Astrocyte (in vitro differentiated cells and primary cell): ENCODE measurements around the gene NTRK1. TPM values are rescaled to one million over a fixed set of nuclear protein-coding genes. Genes with fewer than 3 reads are reported as not detected.

Experiments
- DNase-seq: peaks from one replicate; pipeline ENCODE4 v3.0.0-alpha.2; 2010; ENCODE audit warnings: low read depth
- FAIRE-seq: peaks from 2 replicates; lab custom pipeline; 2011; peaks lifted over from hg19 to GRCh38; lab: Jason Lieb, UNC
- H2AFZ ChIP-seq: 2 replicates; pipeline ENCODE4 v1.6.0; 2012; ENCODE audit warnings: low read depth, low read length, inconsistent platforms
- H3K27ac ChIP-seq: 2 replicates; pipeline ENCODE4 v1.5.1; 2011; ENCODE audit warnings: low read depth, low read length, inconsistent platforms
- H3K27me3 ChIP-seq: 2 replicates; pipeline ENCODE4 v1.6.0; 2011; ENCODE audit warnings: low read length, inconsistent platforms; ENCODE audit not compliant: insufficient read depth
- H3K36me3 ChIP-seq: 2 replicates; pipeline ENCODE4 v1.5.1; 2011; ENCODE audit warnings: low read length, inconsistent platforms; ENCODE audit not compliant: insufficient read depth
- H3K4me1 ChIP-seq: 2 replicates; pipeline ENCODE4 v1.5.1; 2011; ENCODE audit warnings: low read length, inconsistent platforms; ENCODE audit not compliant: insufficient read depth
- H3K4me2 ChIP-seq: 2 replicates; pipeline ENCODE4 v1.6.0; 2012; ENCODE audit warnings: low read length, inconsistent platforms
- H3K4me3 ChIP-seq: 2 replicates; pipeline ENCODE4 v1.5.1; 2011; ENCODE audit warnings: low read depth, mild to moderate bottlenecking, low read length, inconsistent platforms; ENCODE audit not compliant: insufficient read depth
- H3K79me2 ChIP-seq: 2 replicates; pipeline ENCODE4 v1.6.0; 2012; ENCODE audit warnings: mild to moderate bottlenecking, low read length, inconsistent platforms; ENCODE audit not compliant: insufficient read depth
- H3K9ac ChIP-seq: 2 replicates; pipeline ENCODE4 v1.6.0; 2012; ENCODE audit warnings: mild to moderate bottlenecking, low read length, inconsistent platforms
- H3K9me3 ChIP-seq: 2 replicates; pipeline ENCODE4 v1.5.1; 2012; ENCODE audit warnings: low read depth, mild to moderate bottlenecking, low read length, inconsistent platforms; ENCODE audit not compliant: insufficient read depth
- H4K20me1 ChIP-seq: 2 replicates; pipeline ENCODE4 v1.6.0; 2012; ENCODE audit warnings: low read length, inconsistent platforms; ENCODE audit not compliant: insufficient read depth
- H3K27ac Mint-ChIP-seq: one replicate; pipeline ENCODE4 v1.8.0; 2021; ENCODE audit warnings: mild to moderate bottlenecking, mixed read lengths; ENCODE audit not compliant: unreplicated experiment
- H3K27me3 Mint-ChIP-seq: one replicate; pipeline ENCODE4 v1.8.0; 2021; ENCODE audit warnings: low read depth, mixed read lengths; ENCODE audit not compliant: unreplicated experiment
- H3K36me3 Mint-ChIP-seq: one replicate; pipeline ENCODE4 v1.8.0; 2021; ENCODE audit warnings: low read depth, mixed read lengths; ENCODE audit not compliant: unreplicated experiment
- H3K4me1 Mint-ChIP-seq: one replicate; pipeline ENCODE4 v1.8.0; 2021; ENCODE audit warnings: low read depth, mixed read lengths; ENCODE audit not compliant: unreplicated experiment
- H3K4me3 Mint-ChIP-seq: one replicate; pipeline ENCODE4 v1.8.0; 2021; ENCODE audit warnings: mild to moderate bottlenecking, moderate library complexity, mixed read lengths; ENCODE audit not compliant: unreplicated experiment
- H3K9me3 Mint-ChIP-seq: one replicate; pipeline ENCODE4 v1.8.0; 2021; ENCODE audit warnings: mild to moderate bottlenecking, mixed read lengths; ENCODE audit not compliant: unreplicated experiment
- EZH2 ChIP-seq: IDR thresholded peaks from 2 replicates; pipeline ENCODE4 v1.6.1; 2012; ENCODE audit warnings: mild to moderate bottlenecking, low read length, inconsistent platforms; ENCODE audit not compliant: insufficient read depth
- total RNA-seq: library from RNA; stranded (reverse); gene quantifications from 2 replicates; pipeline ENCODE4 v1.2.1, GENCODE V29; 2021
- TF ChIP-seq, protein P1 (sequence below): IDR thresholded peaks from 2 replicates; pipeline ENCODE4 v1.5.1; 2011; ENCODE audit warnings: low read depth, mild to moderate bottlenecking, inconsistent platforms, low read length, moderate library complexity; ENCODE audit not compliant: insufficient read depth

Gene NTRK1
- total RNA-seq, 1 donor from 2014 or later, result 0.27 TPM

DNA sequence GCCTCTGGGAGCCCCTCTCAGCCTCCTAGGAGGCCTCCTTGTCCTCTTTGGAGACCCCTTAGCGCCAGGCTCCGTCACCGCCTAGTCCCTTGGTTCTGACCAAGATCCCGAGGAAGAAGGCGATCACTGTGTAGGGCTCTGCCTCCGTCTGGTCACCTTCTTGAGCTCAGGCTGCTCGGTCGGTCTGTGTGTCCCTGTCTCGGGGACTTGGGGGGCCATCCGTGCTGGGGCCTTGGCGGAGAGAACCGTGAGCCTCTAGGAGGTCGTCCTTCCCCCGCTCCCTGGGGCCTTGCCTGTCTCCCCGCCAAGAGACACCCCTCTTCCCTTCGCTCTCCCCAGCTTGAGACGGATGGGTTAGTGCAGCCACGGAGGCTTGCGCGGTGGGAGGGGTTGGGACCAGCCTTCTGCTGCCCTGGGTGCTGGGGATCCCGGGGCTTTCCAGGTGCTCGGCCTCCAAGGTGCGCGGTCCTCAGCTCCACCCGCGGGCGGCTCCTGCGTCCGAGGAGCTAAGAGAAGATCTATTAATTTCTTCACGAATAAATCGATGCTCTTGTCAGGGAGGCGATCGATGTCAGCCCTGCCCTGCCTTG lies 1.0 kb upstream of the NTRK1 start:
- Mint-ChIP-seq H3K4me1 (peaks cover 11% of the 10 kb centered on the region), H3K27me3 (peaks cover 76% of the 10 kb centered on the region), H3K36me3 (no peaks in the 10 kb centered on the region), H3K9me3 (no peaks in the 10 kb centered on the region), H3K4me3 (no peak overlapping the region), H3K27ac (no peak overlapping the region)
- H3K79me2 ChIP-seq, result no peaks in the 10 kb centered on the region
- H3K4me1 ChIP-seq, result peaks cover 16% of the 10 kb centered on the region
- peaks cover 67% of the 10 kb centered on the region for H3K27me3 ChIP-seq
- H4K20me1 ChIP-seq, result peaks cover 4% of the 10 kb centered on the region
- DNase-seq, result peak; percentile 12
- H2AFZ ChIP-seq, result peak overlapping the region; percentile 43
- H3K27ac ChIP-seq, result no peak overlapping the region
- no peaks in the 10 kb centered on the region for H3K9me3 ChIP-seq
- no peaks in the 10 kb centered on the region for H3K36me3 ChIP-seq
- H3K4me2 ChIP-seq, result peak overlapping the region; percentile 86
- peak overlapping the region; percentile 18 for H3K9ac ChIP-seq
- no peak for FAIRE-seq
- H3K4me3 ChIP-seq, result peak overlapping the region; percentile 42
- TF ChIP-seq, protein P1, sequence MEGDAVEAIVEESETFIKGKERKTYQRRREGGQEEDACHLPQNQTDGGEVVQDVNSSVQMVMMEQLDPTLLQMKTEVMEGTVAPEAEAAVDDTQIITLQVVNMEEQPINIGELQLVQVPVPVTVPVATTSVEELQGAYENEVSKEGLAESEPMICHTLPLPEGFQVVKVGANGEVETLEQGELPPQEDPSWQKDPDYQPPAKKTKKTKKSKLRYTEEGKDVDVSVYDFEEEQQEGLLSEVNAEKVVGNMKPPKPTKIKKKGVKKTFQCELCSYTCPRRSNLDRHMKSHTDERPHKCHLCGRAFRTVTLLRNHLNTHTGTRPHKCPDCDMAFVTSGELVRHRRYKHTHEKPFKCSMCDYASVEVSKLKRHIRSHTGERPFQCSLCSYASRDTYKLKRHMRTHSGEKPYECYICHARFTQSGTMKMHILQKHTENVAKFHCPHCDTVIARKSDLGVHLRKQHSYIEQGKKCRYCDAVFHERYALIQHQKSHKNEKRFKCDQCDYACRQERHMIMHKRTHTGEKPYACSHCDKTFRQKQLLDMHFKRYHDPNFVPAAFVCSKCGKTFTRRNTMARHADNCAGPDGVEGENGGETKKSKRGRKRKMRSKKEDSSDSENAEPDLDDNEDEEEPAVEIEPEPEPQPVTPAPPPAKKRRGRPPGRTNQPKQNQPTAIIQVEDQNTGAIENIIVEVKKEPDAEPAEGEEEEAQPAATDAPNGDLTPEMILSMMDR, result no peak
- peak; percentile 45 for TF ChIP-seq EZH2

DNA sequence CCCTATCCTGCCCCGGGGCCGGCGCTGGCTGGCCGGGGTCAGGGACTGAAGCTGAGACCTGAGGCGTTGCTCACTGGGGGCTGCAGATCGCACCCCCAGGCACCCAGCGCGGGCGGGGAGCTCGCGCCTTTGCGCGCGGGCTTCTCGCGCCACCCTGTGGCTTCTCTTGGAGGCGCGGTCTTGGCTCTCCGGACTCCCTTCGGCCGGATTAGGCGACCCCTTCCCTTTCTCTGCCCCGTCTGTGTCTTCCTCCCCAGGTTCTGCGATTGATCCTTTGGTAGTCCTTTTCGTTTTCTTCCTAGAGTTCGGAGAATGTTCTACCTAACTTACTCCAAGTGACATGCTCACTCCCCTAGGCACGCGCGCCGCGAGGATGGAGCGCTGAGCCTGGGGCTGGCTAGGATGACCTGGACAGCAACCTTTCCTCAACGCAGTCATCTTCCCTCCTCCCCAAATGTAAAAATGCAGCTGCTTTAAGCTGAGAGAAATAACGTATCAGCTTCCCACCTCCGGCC lies 495 bp upstream of the NTRK1 start:
- H3K9ac ChIP-seq, result no peak overlapping the region
- H3K4me1 ChIP-seq, result peaks cover 16% of the 10 kb centered on the region
- no peaks in the 10 kb centered on the region for H3K9me3 ChIP-seq
- peak overlapping the region; percentile 80 for H3K4me3 Mint-ChIP-seq
- peak overlapping the region; percentile 86 for H3K4me2 ChIP-seq
- H3K36me3 Mint-ChIP-seq, result no peaks in the 10 kb centered on the region
- peaks cover 67% of the 10 kb centered on the region for H3K27me3 ChIP-seq
- DNase-seq, result peak; percentile 25
- no peaks in the 10 kb centered on the region for H3K79me2 ChIP-seq
- H3K27ac Mint-ChIP-seq, result no peak overlapping the region
- peaks cover 11% of the 10 kb centered on the region for H3K4me1 Mint-ChIP-seq
- no peaks in the 10 kb centered on the region for H3K9me3 Mint-ChIP-seq
- peaks cover 77% of the 10 kb centered on the region for H3K27me3 Mint-ChIP-seq
- peak overlapping the region; percentile 42 for H3K4me3 ChIP-seq
- no peaks in the 10 kb centered on the region for H3K36me3 ChIP-seq
- H2AFZ ChIP-seq, result peak overlapping the region; percentile 71
- peaks cover 4% of the 10 kb centered on the region for H4K20me1 ChIP-seq
- H3K27ac ChIP-seq, result no peak overlapping the region
- no peak for TF ChIP-seq EZH2
- TF ChIP-seq, protein P1, result peak; percentile 38
- no peak for FAIRE-seq

DNA sequence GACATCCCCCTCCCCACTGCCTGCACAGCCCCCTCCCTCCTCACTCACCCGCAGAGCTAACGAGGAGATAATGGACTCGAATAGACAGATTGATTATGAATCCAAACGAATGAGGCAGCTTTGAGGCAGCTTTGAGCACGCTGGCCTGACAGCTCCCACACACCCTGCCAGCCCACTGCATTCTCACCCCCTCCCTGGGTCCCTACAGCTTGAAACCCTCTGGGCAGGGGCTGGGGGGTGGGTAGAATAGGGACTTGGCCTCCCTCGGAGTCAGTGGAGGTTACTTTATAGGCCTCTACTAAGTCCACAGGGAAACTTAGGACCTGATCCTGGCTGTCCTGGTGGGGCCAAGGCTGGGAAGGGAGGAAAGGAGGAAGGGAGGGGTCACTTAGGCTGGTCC lies 1.9 kb downstream of the NTRK1 start:
- peaks cover 4% of the 10 kb centered on the region for H4K20me1 ChIP-seq
- no peak overlapping the region for H3K4me3 Mint-ChIP-seq
- no peaks in the 10 kb centered on the region for H3K36me3 Mint-ChIP-seq
- peaks cover 16% of the 10 kb centered on the region for H3K4me1 ChIP-seq
- no peak for DNase-seq
- no peak overlapping the region for H3K27ac ChIP-seq
- no peaks in the 10 kb centered on the region for H3K36me3 ChIP-seq
- TF ChIP-seq, protein P1, result no peak
- no peak for TF ChIP-seq EZH2
- peaks cover 16% of the 10 kb centered on the region for H3K4me1 Mint-ChIP-seq
- no peak for FAIRE-seq
- H3K9ac ChIP-seq, result no peak overlapping the region
- no peak overlapping the region for H3K4me3 ChIP-seq
- no peak overlapping the region for H3K27ac Mint-ChIP-seq
- peaks cover 72% of the 10 kb centered on the region for H3K27me3 Mint-ChIP-seq
- no peak overlapping the region for H2AFZ ChIP-seq
- no peaks in the 10 kb centered on the region for H3K9me3 ChIP-seq
- peaks cover 57% of the 10 kb centered on the region for H3K27me3 ChIP-seq
- no peaks in the 10 kb centered on the region for H3K79me2 ChIP-seq
- no peaks in the 10 kb centered on the region for H3K9me3 Mint-ChIP-seq
- no peak overlapping the region for H3K4me2 ChIP-seq
